ENCODE results near the gene CMIP.

Gene CMIP

GRCh38 chr16:81638286-81638945 lies 193.8 kb downstream of the CMIP start:
- WGBS, 2 experiments = 85% methylated on average over 13 of the region's 13 CpGs
- Histone ChIP-seq H3K4me3 (ENCODE audit: insufficient read depth, low read depth, low read length) (no peak overlapping the region), H3K27ac (ENCODE audit: insufficient read depth, low read depth, low read length, poor library complexity, severe bottlenecking) (no peak overlapping the region), H3K27me3 (ENCODE audit: control insufficient read depth, insufficient read depth, low read length, poor library complexity, severe bottlenecking) (no peaks in the 10 kb centered on the region), H3K36me3 (ENCODE audit: control insufficient read depth, insufficient read depth, low read length) (no peaks in the 10 kb centered on the region), H3K4me1 (ENCODE audit: control insufficient read depth, insufficient read depth, low read length) (peaks cover 53% of the 10 kb centered on the region), H3K9me3 (ENCODE audit: control insufficient read depth, low read length) (no peaks in the 10 kb centered on the region)

- H3K27me3 ChIP-seq (ENCODE audit: control insufficient read depth, insufficient read depth, low read length, poor library complexity, severe bottlenecking) = no peaks in the 10 kb centered on the region
- H3K4me3 ChIP-seq (ENCODE audit: insufficient read depth, low read depth, low read length) = no peak overlapping the region
- no peaks in the 10 kb centered on the region for H3K9me3 ChIP-seq (ENCODE audit: control insufficient read depth, low read length)
- peaks cover 45% of the 10 kb centered on the region for H3K4me1 ChIP-seq (ENCODE audit: control insufficient read depth, insufficient read depth, low read length)
- H3K27ac ChIP-seq (ENCODE audit: insufficient read depth, low read depth, low read length, poor library complexity, severe bottlenecking) = no peak overlapping the region
- 91 to 94% methylated on average over 8 of the region's 8 CpGs for WGBS, 2 experiments
- no peaks in the 10 kb centered on the region for H3K36me3 ChIP-seq (ENCODE audit: control insufficient read depth, insufficient read depth, low read length)
Measured at GRCh38 chr16:81639348-81639747, 194.7 kb downstream of the CMIP start.

- no peak overlapping the region for H3K27ac ChIP-seq (ENCODE audit: insufficient read depth, low read depth, low read length, poor library complexity, severe bottlenecking)
- no peaks in the 10 kb centered on the region for H3K9me3 ChIP-seq (ENCODE audit: control insufficient read depth, low read length)
- no peaks in the 10 kb centered on the region for H3K27me3 ChIP-seq (ENCODE audit: control insufficient read depth, insufficient read depth, low read length, poor library complexity, severe bottlenecking)
- peaks cover 48% of the 10 kb centered on the region for H3K4me1 ChIP-seq (ENCODE audit: control insufficient read depth, insufficient read depth, low read length)
- 96 to 97% methylated on average over 16 of the region's 16 CpGs for WGBS, 2 experiments
- H3K36me3 ChIP-seq (ENCODE audit: control insufficient read depth, insufficient read depth, low read length) = no peaks in the 10 kb centered on the region
- H3K4me3 ChIP-seq (ENCODE audit: insufficient read depth, low read depth, low read length) = no peak overlapping the region
Measured at GRCh38 chr16:81639931-81640680, 195.5 kb downstream of the CMIP start.

- Histone ChIP-seq H3K4me3 (ENCODE audit: insufficient read depth, low read depth, low read length) (no peak overlapping the region), H3K27me3 (ENCODE audit: control insufficient read depth, insufficient read depth, low read length, poor library complexity, severe bottlenecking) (no peaks in the 10 kb centered on the region), H3K36me3 (ENCODE audit: control insufficient read depth, insufficient read depth, low read length) (no peaks in the 10 kb centered on the region), H3K4me1 (ENCODE audit: control insufficient read depth, insufficient read depth, low read length) (peaks cover 42% of the 10 kb centered on the region), H3K9me3 (ENCODE audit: control insufficient read depth, low read length) (no peaks in the 10 kb centered on the region), H3K27ac (ENCODE audit: insufficient read depth, low read depth, low read length, poor library complexity, severe bottlenecking) (no peak overlapping the region)
- 90 to 98% methylated on average over 7 of the region's 7 CpGs for WGBS, 2 experiments
Measured at GRCh38 chr16:81640681-81641070, 196.1 kb downstream of the CMIP start.

- Histone ChIP-seq H3K27me3 (ENCODE audit: control insufficient read depth, insufficient read depth, low read length, poor library complexity, severe bottlenecking) (no peaks in the 10 kb centered on the region), H3K4me3 (ENCODE audit: insufficient read depth, low read depth, low read length) (no peak overlapping the region), H3K27ac (ENCODE audit: insufficient read depth, low read depth, low read length, poor library complexity, severe bottlenecking) (no peak overlapping the region), H3K4me1 (ENCODE audit: control insufficient read depth, insufficient read depth, low read length) (peaks cover 36% of the 10 kb centered on the region), H3K36me3 (ENCODE audit: control insufficient read depth, insufficient read depth, low read length) (no peaks in the 10 kb centered on the region), H3K9me3 (ENCODE audit: control insufficient read depth, low read length) (no peaks in the 10 kb centered on the region)
- WGBS, 2 experiments = 69 to 70% methylated on average over 17 to 18 of the region's 18 CpGs
Measured at GRCh38 chr16:81641395-81642106, 196.9 kb downstream of the CMIP start.

GRCh38 chr16:81642107-81642436 lies 197.5 kb downstream of the CMIP start:
- Histone ChIP-seq H3K36me3 (ENCODE audit: control insufficient read depth, insufficient read depth, low read length) (no peaks in the 10 kb centered on the region), H3K4me3 (ENCODE audit: insufficient read depth, low read depth, low read length) (no peak overlapping the region), H3K27ac (ENCODE audit: insufficient read depth, low read depth, low read length, poor library complexity, severe bottlenecking) (no peak overlapping the region), H3K27me3 (ENCODE audit: control insufficient read depth, insufficient read depth, low read length, poor library complexity, severe bottlenecking) (no peaks in the 10 kb centered on the region), H3K4me1 (ENCODE audit: control insufficient read depth, insufficient read depth, low read length) (peaks cover 35% of the 10 kb centered on the region), H3K9me3 (ENCODE audit: control insufficient read depth, low read length) (no peaks in the 10 kb centered on the region)
- 96 to 99% methylated on average over 4 of the region's 4 CpGs for WGBS, 2 experiments

- 97 to 99% methylated on average over 5 of the region's 5 CpGs for WGBS, 2 experiments
- Histone ChIP-seq H3K27ac (ENCODE audit: insufficient read depth, low read depth, low read length, poor library complexity, severe bottlenecking) (no peak overlapping the region), H3K36me3 (ENCODE audit: control insufficient read depth, insufficient read depth, low read length) (no peaks in the 10 kb centered on the region), H3K4me1 (ENCODE audit: control insufficient read depth, insufficient read depth, low read length) (peaks cover 30% of the 10 kb centered on the region), H3K4me3 (ENCODE audit: insufficient read depth, low read depth, low read length) (no peak overlapping the region), H3K9me3 (ENCODE audit: control insufficient read depth, low read length) (no peaks in the 10 kb centered on the region), H3K27me3 (ENCODE audit: control insufficient read depth, insufficient read depth, low read length, poor library complexity, severe bottlenecking) (no peaks in the 10 kb centered on the region)
Measured at GRCh38 chr16:81642943-81643342, 198.3 kb downstream of the CMIP start.

- H3K4me3 ChIP-seq (ENCODE audit: insufficient read depth, low read depth, low read length) = no peak overlapping the region
- H3K27ac ChIP-seq (ENCODE audit: insufficient read depth, low read depth, low read length, poor library complexity, severe bottlenecking) = no peak overlapping the region
- 85 to 86% methylated on average over 20 of the region's 20 CpGs for WGBS, 2 experiments
Measured at GRCh38 chr16:81645266-81645694, 200.7 kb downstream of the CMIP start.

GRCh38 chr16:81645925-81646324 lies 201.3 kb downstream of the CMIP start:
- Histone ChIP-seq H3K27ac (ENCODE audit: insufficient read depth, low read depth, low read length, poor library complexity, severe bottlenecking) (no peak overlapping the region), H3K4me3 (ENCODE audit: insufficient read depth, low read depth, low read length) (no peak overlapping the region), H3K27me3 (ENCODE audit: control insufficient read depth, insufficient read depth, low read length, poor library complexity, severe bottlenecking) (no peaks in the 10 kb centered on the region), H3K36me3 (ENCODE audit: control insufficient read depth, insufficient read depth, low read length) (no peaks in the 10 kb centered on the region), H3K9me3 (ENCODE audit: control insufficient read depth, low read length) (no peaks in the 10 kb centered on the region), H3K4me1 (ENCODE audit: control insufficient read depth, insufficient read depth, low read length) (peaks cover 38% of the 10 kb centered on the region)
- 92 to 93% methylated on average over 4 of the region's 4 CpGs for WGBS, 2 experiments

More at GRCh38 chr16:81645266-81645694, 200.7 kb downstream of the CMIP start:
- H3K4me1 ChIP-seq (ENCODE audit: control insufficient read depth, insufficient read depth, low read length) = peaks cover 33% of the 10 kb centered on the region
- no peaks in the 10 kb centered on the region for H3K36me3 ChIP-seq (ENCODE audit: control insufficient read depth, insufficient read depth, low read length)
- no peaks in the 10 kb centered on the region for H3K9me3 ChIP-seq (ENCODE audit: control insufficient read depth, low read length)
- no peaks in the 10 kb centered on the region for H3K27me3 ChIP-seq (ENCODE audit: control insufficient read depth, insufficient read depth, low read length, poor library complexity, severe bottlenecking)

GRCh38 chr16:81646561-81646960 lies 202.0 kb downstream of the CMIP start:
- Histone ChIP-seq H3K4me1 (ENCODE audit: control insufficient read depth, insufficient read depth, low read length) (peaks cover 37% of the 10 kb centered on the region), H3K27me3 (ENCODE audit: control insufficient read depth, insufficient read depth, low read length, poor library complexity, severe bottlenecking) (no peaks in the 10 kb centered on the region), H3K4me3 (ENCODE audit: insufficient read depth, low read depth, low read length) (no peak overlapping the region), H3K9me3 (ENCODE audit: control insufficient read depth, low read length) (no peaks in the 10 kb centered on the region), H3K36me3 (ENCODE audit: control insufficient read depth, insufficient read depth, low read length) (no peaks in the 10 kb centered on the region), H3K27ac (ENCODE audit: insufficient read depth, low read depth, low read length, poor library complexity, severe bottlenecking) (no peak overlapping the region)
- 100% methylated on average over 1 of the region's 1 CpG; no CpG with 5 or more reads in 1 of the 2 experiments for WGBS, 2 experiments
